ENCODE results near the gene CCDC57. TPM values are rescaled to one million over a fixed set of nuclear protein-coding genes. Genes with fewer than 3 reads are reported as not detected.

CCDC57 gene
- total and polyA plus RNA-seq, 8 donors: 19.6 to 176 (median 25.4) TPM

DNA sequence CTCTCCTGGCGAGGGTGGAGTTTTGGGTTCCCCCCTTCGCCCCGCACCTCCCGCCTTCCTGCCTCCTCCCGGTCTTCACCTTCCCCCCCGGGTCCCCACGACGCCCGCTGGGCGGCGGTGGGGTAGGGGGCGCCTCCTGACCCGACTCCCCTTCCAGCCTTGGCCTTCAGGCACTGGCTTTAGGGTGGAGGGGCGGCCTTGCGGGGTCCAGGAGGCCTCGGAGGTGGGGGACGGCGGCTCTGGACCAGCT, 18.6 kb upstream of the CCDC57 start:
- peak overlapping the region; percentile 14 to 40 (median 28) for H3K4me3 ChIP-seq
- WGBS, 2 donors: 4 to 8% methylated on average over 14 to 18 of the region's 18 CpGs
- DNase-seq: no peak
- intact Hi-C loops (cut with DNase I): loop anchor here in 1 of 3 donors (10.0 kb wide), 1 partner anchor 94 kb away; no protein-coding TSS in a partner anchor
- no peaks in the 10 kb centered on the region for H3K36me3 ChIP-seq
- no peaks in the 10 kb centered on the region for H3K9me3 ChIP-seq
- TF ChIP-seq, protein P1, sequence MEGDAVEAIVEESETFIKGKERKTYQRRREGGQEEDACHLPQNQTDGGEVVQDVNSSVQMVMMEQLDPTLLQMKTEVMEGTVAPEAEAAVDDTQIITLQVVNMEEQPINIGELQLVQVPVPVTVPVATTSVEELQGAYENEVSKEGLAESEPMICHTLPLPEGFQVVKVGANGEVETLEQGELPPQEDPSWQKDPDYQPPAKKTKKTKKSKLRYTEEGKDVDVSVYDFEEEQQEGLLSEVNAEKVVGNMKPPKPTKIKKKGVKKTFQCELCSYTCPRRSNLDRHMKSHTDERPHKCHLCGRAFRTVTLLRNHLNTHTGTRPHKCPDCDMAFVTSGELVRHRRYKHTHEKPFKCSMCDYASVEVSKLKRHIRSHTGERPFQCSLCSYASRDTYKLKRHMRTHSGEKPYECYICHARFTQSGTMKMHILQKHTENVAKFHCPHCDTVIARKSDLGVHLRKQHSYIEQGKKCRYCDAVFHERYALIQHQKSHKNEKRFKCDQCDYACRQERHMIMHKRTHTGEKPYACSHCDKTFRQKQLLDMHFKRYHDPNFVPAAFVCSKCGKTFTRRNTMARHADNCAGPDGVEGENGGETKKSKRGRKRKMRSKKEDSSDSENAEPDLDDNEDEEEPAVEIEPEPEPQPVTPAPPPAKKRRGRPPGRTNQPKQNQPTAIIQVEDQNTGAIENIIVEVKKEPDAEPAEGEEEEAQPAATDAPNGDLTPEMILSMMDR (IDR thresholded peaks at IDR 0.05): no peak
- FAIRE-seq: no peak
- H3K27me3 ChIP-seq: no peaks in the 10 kb centered on the region
- ATAC-seq: peak in 2 of 4 donors; percentile 0 to 22
- peaks cover 4 to 9% (median 6%) of the 10 kb centered on the region in 3 donors for H3K4me1 ChIP-seq
- H3K27ac ChIP-seq: peak overlapping the region in 3 of 4 donors; percentile 39 to 69 (median 66)

DNA sequence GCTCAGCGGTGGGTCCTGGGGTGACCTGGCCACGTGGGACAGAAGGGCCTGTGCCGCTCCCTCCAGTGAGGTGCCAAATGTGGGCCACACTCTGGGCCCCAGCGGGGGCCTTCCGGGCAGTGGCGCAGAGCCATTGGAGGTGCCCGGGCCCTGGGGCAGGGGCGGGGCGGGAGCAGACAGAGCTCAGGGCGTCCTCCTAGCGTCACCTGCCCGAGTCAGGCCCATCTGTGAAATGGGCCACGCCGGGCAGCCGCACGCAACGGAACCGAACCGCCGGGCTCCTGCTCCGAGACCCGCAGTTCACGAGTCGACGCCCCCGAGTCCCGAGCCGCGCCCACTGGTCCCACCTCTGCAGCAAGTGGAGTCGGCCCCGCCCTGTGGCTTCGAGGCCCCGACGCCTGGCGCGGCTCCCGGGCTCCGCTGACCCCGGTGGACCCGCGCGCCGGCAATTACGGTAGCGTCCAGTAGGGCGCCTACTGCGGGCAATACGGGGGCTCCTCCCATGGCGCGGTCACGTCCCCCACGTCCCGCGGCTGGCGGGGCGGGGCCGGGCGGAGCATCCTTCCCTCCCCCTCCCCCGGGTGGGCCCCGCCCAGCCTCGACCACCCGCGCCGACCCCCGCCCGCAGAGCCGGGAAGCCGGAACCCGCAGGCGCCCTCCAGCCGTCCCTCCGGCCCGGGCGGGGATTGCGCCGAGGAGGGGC, 18.1 kb upstream of the CCDC57 start:
- peak; percentile 29 to 65 (median 58) for ATAC-seq
- peak overlapping the region; percentile 14 to 40 (median 28) for H3K4me3 ChIP-seq
- no peak for FAIRE-seq
- H3K36me3 ChIP-seq: no peaks in the 10 kb centered on the region
- H3K27ac ChIP-seq: peak overlapping the region in 3 of 4 donors; percentile 39 to 69 (median 66)
- intact Hi-C loops (cut with DNase I): loop anchor here in 1 of 3 donors (10.0 kb wide), 1 partner anchor 94 kb away; no protein-coding TSS in a partner anchor
- 17 to 29% methylated on average over 61 to 76 of the region's 76 CpGs for WGBS, 2 donors
- peaks cover 0 to 5% (median 1%) of the 10 kb centered on the region in 3 donors for H3K4me1 ChIP-seq
- DNase-seq: peak in 4 of 6 donors; percentile 38 to 87 (median 75)
- no peaks in the 10 kb centered on the region for H3K9me3 ChIP-seq
- H3K27me3 ChIP-seq: no peaks in the 10 kb centered on the region
- TF ChIP-seq, protein P1 (IDR thresholded peaks at IDR 0.05): peak in 3 of 4 donors; percentile 16 to 39 (median 32)

DNA sequence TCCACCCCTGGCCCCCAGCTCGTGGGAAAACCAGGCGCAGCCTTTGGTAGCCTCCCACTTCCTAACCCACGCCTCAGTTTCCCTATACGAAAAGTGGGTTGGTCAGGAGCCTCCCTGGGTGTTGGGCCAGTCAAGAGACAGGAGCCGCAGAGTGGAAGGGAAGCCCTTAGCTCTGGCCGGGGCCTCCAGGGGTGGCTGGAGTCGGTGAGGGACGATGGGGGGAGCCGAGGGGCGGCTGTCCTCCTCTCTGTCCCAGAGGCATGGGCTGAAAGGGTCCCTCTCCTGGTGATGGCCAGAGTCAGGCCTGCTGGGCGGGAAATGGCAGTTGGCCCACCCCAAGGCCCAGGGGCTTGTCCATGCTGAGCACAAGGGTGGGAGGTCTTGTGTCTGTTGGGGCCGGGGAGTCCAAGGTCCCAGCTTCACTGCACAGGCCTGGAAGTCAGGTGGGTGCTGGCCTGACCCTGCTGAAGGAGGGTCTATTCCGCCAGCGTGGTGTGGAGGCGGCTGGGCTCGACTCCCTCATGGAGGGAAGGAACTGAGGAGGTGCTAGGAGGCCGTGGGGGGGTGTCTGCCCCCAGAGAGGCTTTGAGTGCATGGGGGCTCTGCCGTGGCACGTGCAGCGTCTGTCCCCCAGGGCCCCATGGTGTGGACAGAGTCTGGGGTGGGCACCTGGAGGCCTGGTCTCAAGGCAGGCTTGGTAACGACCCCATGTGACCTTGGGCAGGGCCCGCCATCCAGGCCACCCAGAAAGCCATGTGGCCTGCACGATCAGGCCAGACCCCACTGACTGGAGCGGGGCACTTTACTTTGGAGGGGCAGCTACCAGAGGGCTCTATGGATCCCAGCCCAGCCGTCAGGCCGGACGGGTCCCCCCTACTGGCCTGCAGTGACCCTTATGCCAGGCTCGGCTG, 17.3 kb upstream of the CCDC57 start:
- peaks cover 0 to 5% (median 0%) of the 10 kb centered on the region in 3 donors for H3K4me1 ChIP-seq

DNA sequence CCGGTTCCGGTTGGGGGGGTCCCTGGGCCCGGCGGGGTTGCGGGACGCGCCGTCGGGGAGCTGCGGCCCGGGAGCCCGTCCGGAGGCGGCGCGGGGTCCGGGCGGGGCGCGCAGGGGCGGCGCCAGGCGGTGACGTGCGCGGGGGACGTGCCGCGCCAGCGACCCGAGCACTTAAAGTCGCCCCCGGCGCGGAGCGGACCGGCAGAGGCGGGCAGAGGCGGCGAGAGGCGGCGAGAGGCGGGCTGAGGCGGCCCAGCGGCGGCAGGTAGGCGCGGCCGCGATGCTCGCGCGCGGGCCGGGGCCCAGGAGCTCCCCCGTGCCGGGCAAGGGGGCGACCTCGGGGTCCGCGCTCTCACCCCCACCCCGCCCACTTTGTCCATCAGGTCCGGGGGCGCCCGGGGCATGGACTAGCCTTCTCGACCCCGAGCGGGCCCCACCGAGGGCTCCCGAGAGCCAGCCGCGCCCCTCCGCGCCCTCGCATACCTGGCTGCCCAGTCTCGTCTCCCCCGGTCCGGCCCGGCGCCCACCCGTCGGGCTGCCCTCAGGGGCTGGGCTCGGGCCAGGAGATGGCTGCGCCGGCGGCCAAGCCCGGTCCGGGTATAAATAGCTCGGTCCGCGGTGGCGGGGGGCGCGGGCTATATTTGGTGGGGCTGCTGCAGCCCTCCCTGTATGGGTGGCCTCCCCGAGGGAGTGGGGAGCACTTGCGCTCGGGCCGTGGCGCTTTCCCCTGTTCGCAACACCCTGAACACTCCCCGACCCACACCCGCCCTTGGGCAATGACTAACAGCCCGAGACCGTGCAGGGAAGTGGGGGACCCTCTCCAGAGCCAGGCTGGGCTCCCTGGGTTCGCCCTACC, 16.4 kb upstream of the CCDC57 start, which contains the start of gene SLC16A3:
Gene SLC16A3 (plus strand): TSS at position 201 of the 856 bp plus-strand sequence. CDS start 6,967 bp downstream, outside the sequence.
- H3K36me3 ChIP-seq: no peaks in the 10 kb centered on the region
- DNase-seq (peak in 3 of 6 donors; percentile 46 to 80 (median 79)), FAIRE-seq (no peak), ATAC-seq (peak in 3 of 4 donors; percentile 3 to 21 (median 8))
- peak within 1 kb of the TSS in 3 of 4 donors; percentile 13 to 84 (median 73) for H3K27ac ChIP-seq
- H3K9me3 ChIP-seq: no peaks in the 10 kb centered on the region
- H3K4me3 ChIP-seq: peak within 1 kb of the TSS in 3 of 4 donors; percentile 2 to 40 (median 17)
- TF ChIP-seq, protein P1 (IDR thresholded peaks at IDR 0.05): no peak
- peaks cover 0 to 5% (median 0%) of the 10 kb centered on the region in 3 donors for H3K4me1 ChIP-seq
- H3K27me3 ChIP-seq: no peaks in the 10 kb centered on the region
- 11 to 18% methylated on average over 79 to 105 of the region's 105 CpGs for WGBS, 2 donors
- intact Hi-C loops (cut with DNase I): no loop called here

More for the DNA sequence above, 17.3 kb upstream of the CCDC57 start:
- intact Hi-C loops (cut with DNase I): loop anchor here in 1 of 3 donors (10.0 kb wide), 1 partner anchor 95 kb away; no protein-coding TSS in a partner anchor
- Histone ChIP-seq H3K4me3 (peak overlapping the region in 3 of 4 donors; percentile 2 to 40 (median 29)), H3K27me3 (no peaks in the 10 kb centered on the region), H3K9me3 (no peaks in the 10 kb centered on the region), H3K36me3 (no peaks in the 10 kb centered on the region), H3K27ac (peak overlapping the region in 2 of 4 donors; percentile 66 to 69)
- WGBS, 2 donors: 74 to 85% methylated on average over 25 to 28 of the region's 28 CpGs
- TF ChIP-seq, protein P1 (IDR thresholded peaks at IDR 0.05): no peak
- FAIRE-seq (no peak), ATAC-seq (peak in 1 of 4 donors; percentile 0), DNase-seq (peak in 3 of 6 donors; percentile 29 to 75 (median 31))
